Peyer's patch (tissue), 4 donors: Measurements from ENCODE around the gene DVL1. TPM values are rescaled to one million over a fixed set of nuclear protein-coding genes. Genes with fewer than 3 reads are reported as not detected.

Experiments used
- DNase-seq, 3 donors: peaks; one replicate each; pipeline ENCODE4 v3.0.0-alpha.2; 2017 to 2019
- H3K27ac ChIP-seq, 4 donors: fragments of 200-600 bp; sonication (generic); one replicate each; pipeline ENCODE4 v1.5.1; 2016 to 2019
- H3K27me3 ChIP-seq, 2 donors: fragments of 200-600 bp; sonication (generic); one replicate each; pipeline ENCODE4 v1.5.1; 2019
- H3K36me3 ChIP-seq, 3 donors: fragments of 200-600 bp; sonication (generic); one replicate each; pipeline ENCODE4 v1.5.1; 2016 to 2019
- H3K4me1 ChIP-seq, 4 donors: fragments of 200-600 bp; sonication (generic); one replicate each; pipeline ENCODE4 v1.5.1; 2016 to 2019
- H3K4me3 ChIP-seq, 4 donors: fragments of 200-600 bp; sonication (generic); 1 replicate in 3 of 4; 2 replicates in 1 of 4; pipeline ENCODE4 v1.5.1; 2016 to 2019; ENCODE audit warnings: mild to moderate bottlenecking in 1 of 4
- H3K9me3 ChIP-seq, 4 donors: fragments of 200-600 bp; sonication (generic); one replicate each; pipeline ENCODE4 v1.5.1; 2016 to 2019; ENCODE audit warnings: mild to moderate bottlenecking in 1 of 4
- POLR2A ChIP-seq, 2 donors: fragments of 450-650 bp; IDR thresholded peaks; one replicate each; pipeline ENCODE4 v1.5.1; 2017; ENCODE audit warnings: antibody characterized with exemption in 2 of 2, mild to moderate bottlenecking in 2 of 2, moderate library complexity in 2 of 2
- total RNA-seq, 4 donors: library from RNA; depleted of rRNA; stranded (reverse); fragments of >200 nt; gene quantifications; one replicate each; pipeline ENCODE4 v1.1.0, GENCODE V29; 2016
- TF ChIP-seq, protein P1 (sequence below), 6 experiments: fragments of 450-650 bp in 4 of 6; fragments of 200-600 bp in 2 of 6; sonication (generic) in 1 of 6; IDR thresholded peaks; one replicate each; pipeline ENCODE4 v1.5.1; 2017 to 2019; ENCODE audit warnings: antibody characterized with exemption in 6 of 6, mild to moderate bottlenecking in 3 of 6, moderate library complexity in 1 of 6

The DVL1 gene
- total RNA-seq, 4 donors from 2014 or later = 76.0 to 196 (median 164) TPM

DNA sequence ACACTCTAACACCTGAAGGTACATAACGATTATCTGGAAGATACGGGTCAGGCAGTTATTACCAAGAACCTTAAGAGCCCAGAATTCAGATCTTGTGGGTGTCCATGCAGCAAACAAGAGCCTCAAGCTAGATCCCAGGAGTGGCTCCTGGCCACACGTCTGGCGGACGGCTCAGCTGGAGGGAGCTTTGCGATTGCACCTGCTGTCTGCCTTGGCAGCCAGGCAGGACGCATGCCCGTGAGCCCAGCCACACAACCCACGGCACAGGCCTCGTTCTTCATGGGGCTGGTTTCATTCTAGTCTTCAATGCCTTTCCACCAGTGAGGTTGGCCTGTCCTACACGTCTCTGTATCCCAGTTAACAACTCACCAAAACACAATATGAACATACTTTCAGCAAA, 44.2 kb upstream of the DVL1 start:
- peaks cover 0 to 95% (median 0%) of the 10 kb centered on the region in 3 donors for H3K36me3 ChIP-seq
- no peak overlapping the region for H3K4me3 ChIP-seq
- TF ChIP-seq, protein P1, sequence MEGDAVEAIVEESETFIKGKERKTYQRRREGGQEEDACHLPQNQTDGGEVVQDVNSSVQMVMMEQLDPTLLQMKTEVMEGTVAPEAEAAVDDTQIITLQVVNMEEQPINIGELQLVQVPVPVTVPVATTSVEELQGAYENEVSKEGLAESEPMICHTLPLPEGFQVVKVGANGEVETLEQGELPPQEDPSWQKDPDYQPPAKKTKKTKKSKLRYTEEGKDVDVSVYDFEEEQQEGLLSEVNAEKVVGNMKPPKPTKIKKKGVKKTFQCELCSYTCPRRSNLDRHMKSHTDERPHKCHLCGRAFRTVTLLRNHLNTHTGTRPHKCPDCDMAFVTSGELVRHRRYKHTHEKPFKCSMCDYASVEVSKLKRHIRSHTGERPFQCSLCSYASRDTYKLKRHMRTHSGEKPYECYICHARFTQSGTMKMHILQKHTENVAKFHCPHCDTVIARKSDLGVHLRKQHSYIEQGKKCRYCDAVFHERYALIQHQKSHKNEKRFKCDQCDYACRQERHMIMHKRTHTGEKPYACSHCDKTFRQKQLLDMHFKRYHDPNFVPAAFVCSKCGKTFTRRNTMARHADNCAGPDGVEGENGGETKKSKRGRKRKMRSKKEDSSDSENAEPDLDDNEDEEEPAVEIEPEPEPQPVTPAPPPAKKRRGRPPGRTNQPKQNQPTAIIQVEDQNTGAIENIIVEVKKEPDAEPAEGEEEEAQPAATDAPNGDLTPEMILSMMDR (IDR thresholded peaks at IDR 0.05) = no peak
- TF ChIP-seq POLR2A (IDR thresholded peaks at IDR 0.05) = no peak

DNA sequence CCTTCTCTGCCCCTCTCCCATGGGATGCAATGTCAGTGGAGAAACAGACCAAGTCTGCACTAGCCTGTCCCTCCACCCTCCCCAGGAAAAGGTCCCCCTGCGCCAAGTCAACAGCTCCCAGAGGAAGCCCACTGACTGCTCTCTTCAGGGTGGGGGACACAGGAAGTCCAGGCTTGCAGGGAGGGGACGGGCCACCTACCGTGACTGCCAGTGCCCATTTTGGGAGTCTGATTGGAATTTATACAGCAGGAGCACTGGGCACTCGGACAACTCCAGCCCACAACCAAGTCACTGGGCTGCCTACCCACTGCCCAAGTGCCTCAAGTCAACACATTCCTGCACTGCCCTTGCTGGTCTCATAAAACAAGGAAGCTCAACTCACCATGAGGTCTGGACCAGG, 43.8 kb upstream of the DVL1 start:
- H3K9me3 ChIP-seq = no peaks in the 10 kb centered on the region
- no peak overlapping the region for H3K4me3 ChIP-seq
- H3K27ac ChIP-seq = no peak overlapping the region
- H3K27me3 ChIP-seq = no peaks in the 10 kb centered on the region
- H3K36me3 ChIP-seq = peaks cover 0 to 97% (median 0%) of the 10 kb centered on the region in 3 donors
- TF ChIP-seq, protein P1 (IDR thresholded peaks at IDR 0.05) = no peak
- no peak for TF ChIP-seq POLR2A (IDR thresholded peaks at IDR 0.05)
- peaks cover 0 to 10% (median 3%) of the 10 kb centered on the region in 4 donors for H3K4me1 ChIP-seq
- DNase-seq = no peak

More for the DNA sequence above, 44.2 kb upstream of the DVL1 start:
- DNase-seq = no peak
- Histone ChIP-seq H3K4me1 (peaks cover 0 to 13% (median 5%) of the 10 kb centered on the region in 4 donors), H3K27ac (no peak overlapping the region), H3K27me3 (no peaks in the 10 kb centered on the region), H3K9me3 (no peaks in the 10 kb centered on the region)

DNA sequence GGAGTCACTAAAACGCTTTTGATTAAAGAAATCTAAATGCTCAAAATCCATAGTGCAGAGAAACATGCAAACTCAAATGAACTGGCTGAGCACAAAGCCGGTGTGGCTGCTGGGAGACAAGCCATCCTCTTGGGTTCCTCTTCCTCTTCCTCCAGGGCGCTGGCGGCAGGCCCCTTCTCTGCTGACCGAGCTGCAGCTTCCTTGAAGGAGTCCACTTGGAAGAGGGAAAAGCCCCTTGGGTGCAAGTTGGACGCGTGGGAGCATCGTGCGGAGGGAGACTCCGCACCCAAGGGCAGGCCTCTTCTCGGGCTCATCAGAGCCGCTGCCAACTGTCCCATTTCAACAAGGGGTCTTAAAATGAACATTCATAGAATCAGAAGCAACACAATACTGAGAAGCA, 42.0 kb upstream of the DVL1 start:
- no peak for DNase-seq
- no peaks in the 10 kb centered on the region for H3K9me3 ChIP-seq
- H3K27ac ChIP-seq = no peak overlapping the region
- TF ChIP-seq, protein P1 (IDR thresholded peaks at IDR 0.05) = no peak
- TF ChIP-seq POLR2A (IDR thresholded peaks at IDR 0.05) = no peak
- H3K4me3 ChIP-seq = no peak overlapping the region
- H3K27me3 ChIP-seq = no peaks in the 10 kb centered on the region
- H3K4me1 ChIP-seq = no peaks in the 10 kb centered on the region
- H3K36me3 ChIP-seq = peaks cover 0 to 100% (median 3%) of the 10 kb centered on the region in 3 donors

DNA sequence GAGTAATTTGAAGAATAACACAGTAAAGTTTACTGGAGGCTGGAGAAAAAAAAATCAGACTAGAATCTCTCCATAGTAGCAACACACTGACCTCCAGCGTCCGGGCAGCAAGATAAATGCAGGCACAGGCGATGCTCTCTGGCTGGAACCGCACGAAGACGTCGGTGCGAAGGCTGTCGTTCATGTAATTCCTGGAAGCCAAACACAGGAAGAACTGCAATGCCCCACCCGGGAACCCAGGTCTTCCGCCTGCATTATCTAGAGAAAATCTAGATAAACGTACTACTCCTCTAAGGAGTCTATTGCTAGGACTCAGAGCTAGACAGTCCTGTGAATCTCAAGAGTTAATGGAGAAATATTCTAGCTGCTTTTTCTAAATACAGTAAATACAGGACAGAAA, 41.5 kb upstream of the DVL1 start:
- Histone ChIP-seq H3K36me3 (peaks cover 0 to 100% (median 3%) of the 10 kb centered on the region in 3 donors), H3K4me1 (no peaks in the 10 kb centered on the region), H3K4me3 (no peak overlapping the region), H3K27ac (no peak overlapping the region), H3K27me3 (no peaks in the 10 kb centered on the region), H3K9me3 (no peaks in the 10 kb centered on the region)
- TF ChIP-seq, protein P1 (IDR thresholded peaks at IDR 0.05) = no peak
- TF ChIP-seq POLR2A (IDR thresholded peaks at IDR 0.05) = no peak
- no peak for DNase-seq

DNA sequence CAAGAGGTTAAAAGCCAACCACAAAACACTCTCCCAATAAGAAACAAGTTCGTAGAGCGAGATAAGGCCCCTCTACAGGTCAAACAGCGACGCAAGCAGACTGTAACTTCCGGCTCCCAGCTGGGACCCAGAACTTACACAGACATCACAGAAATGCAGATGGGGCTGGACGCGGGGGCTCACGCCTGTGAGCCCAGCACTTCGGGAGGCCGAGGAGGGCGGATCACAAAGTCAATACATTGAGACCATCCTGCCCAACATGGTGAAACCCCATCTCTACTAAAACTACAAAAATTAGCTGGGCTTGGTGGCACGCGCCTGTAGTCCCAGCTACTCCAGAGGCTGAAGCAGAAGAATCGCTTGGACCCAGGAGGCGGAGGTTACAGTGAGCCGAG, 38.9 kb upstream of the DVL1 start:
- no peak for TF ChIP-seq POLR2A (IDR thresholded peaks at IDR 0.05)
- TF ChIP-seq, protein P1 (IDR thresholded peaks at IDR 0.05) = no peak
- Histone ChIP-seq H3K9me3 (no peaks in the 10 kb centered on the region), H3K27ac (no peak overlapping the region), H3K4me3 (no peak overlapping the region), H3K27me3 (no peaks in the 10 kb centered on the region), H3K4me1 (no peaks in the 10 kb centered on the region), H3K36me3 (peaks cover 0 to 78% (median 3%) of the 10 kb centered on the region in 3 donors)
- DNase-seq = no peak
